Erythroblast (primary cell): ENCODE measurements around the gene ACOT12.

Experiments used
- GATA1 ChIP-seq: IDR thresholded peaks from 2 replicates; pipeline ENCODE4 v1.6.1; 2011; ENCODE audit warnings: low read depth, mild to moderate bottlenecking, control low read depth, low read length, moderate library complexity
- POLR2A ChIP-seq: IDR thresholded peaks from 2 replicates; pipeline ENCODE4 v1.6.1; 2011; ENCODE audit warnings: mild to moderate bottlenecking, low read length

GRCh38 chr5:81310402-81311063 lies 83.4 kb downstream of the ACOT12 start:
- TF ChIP-seq POLR2A, result no peak
- TF ChIP-seq GATA1, result no peak
